PC-3 (cell line): ENCODE results near the gene ZNF488. TPM values are rescaled to one million over a fixed set of nuclear protein-coding genes. Genes with fewer than 3 reads are reported as not detected.

Source experiments
- ATAC-seq: fragments of 200-7000 bp; cut with Tn5 transposase; 2 replicates; pipeline ENCODE4 v1.9.1; 2020; ENCODE audit warnings: mild to moderate bottlenecking, moderate library complexity
- BruUV-seq: library from RNA; stranded (reverse); fragments of 400-500 nt; replicated peaks from 2 replicates; lab custom pipeline; 2021; lab: Mats Ljungman, UMichigan
- CTCF ChIA-PET: fragments of 300-600 bp; sonication (Branson Sonifier 250); formaldehyde crosslinking; loops from one replicate; lab custom pipeline; 2022; ENCODE audit warnings: antibody characterized with exemption; lab: Charles Lee
- POLR2A ChIA-PET: fragments of 300-600 bp; sonication (Branson Sonifier 250); formaldehyde crosslinking; loops from one replicate; lab custom pipeline; 2022; ENCODE audit warnings: antibody characterized with exemption; ENCODE audit not compliant: unreplicated experiment; lab: Charles Lee
- DNase-seq: peaks from one replicate; pipeline ENCODE4 v3.0.0-alpha.2; 2015
- H2AFZ ChIP-seq: fragments of 300-600 bp; sonication (generic); 2 replicates; pipeline ENCODE4 v1.6.0; 2016; ENCODE audit warnings: antibody characterized with exemption, low read length
- H3F3A ChIP-seq: fragments of 300-600 bp; sonication (generic); one replicate; pipeline ENCODE4 v1.6.0; 2017; ENCODE audit warnings: antibody characterized with exemption, low read length, control low read depth, mild to moderate bottlenecking; ENCODE audit not compliant: unreplicated experiment
- H3K27ac ChIP-seq: fragments of 300-600 bp; sonication (generic); 2 replicates; pipeline ENCODE4 v1.5.1; 2016; ENCODE audit warnings: mild to moderate bottlenecking, low read length
- H3K27me3 ChIP-seq: fragments of 300-600 bp; sonication (generic); 2 replicates; pipeline ENCODE4 v1.6.1; 2016; ENCODE audit warnings: low read length, mixed read lengths
- H3K36me3 ChIP-seq: fragments of 300-600 bp; sonication (generic); 2 replicates; pipeline ENCODE4 v1.6.1; 2016; ENCODE audit warnings: low read depth, mixed run types, low read length, mixed read lengths
- H3K4me1 ChIP-seq: fragments of 300-600 bp; sonication (generic); 2 replicates; pipeline ENCODE4 v1.5.1; 2016; ENCODE audit warnings: low read length; ENCODE audit not compliant: insufficient read depth
- H3K4me2 ChIP-seq: fragments of 300-600 bp; sonication (generic); 2 replicates; pipeline ENCODE4 v1.6.0; 2016; ENCODE audit warnings: low read length
- H3K4me3 ChIP-seq: fragments of 300-600 bp; sonication (generic); 2 replicates; pipeline ENCODE4 v1.5.1; 2016; ENCODE audit warnings: mild to moderate bottlenecking, low read length, mixed read lengths
- H3K79me2 ChIP-seq: fragments of 300-600 bp; sonication (generic); 2 replicates; pipeline ENCODE4 v1.6.1; 2017; ENCODE audit warnings: low read length, mixed read lengths
- H3K9ac ChIP-seq: fragments of 300-600 bp; sonication (generic); 2 replicates; pipeline ENCODE4 v1.6.0; 2016; ENCODE audit warnings: mild to moderate bottlenecking, low read length
- H3K9me2 ChIP-seq: fragments of 300-600 bp; sonication (generic); replicated peaks from 2 replicates; pipeline ENCODE4 v1.6.1; 2016; ENCODE audit warnings: mixed run types, low read length, mixed read lengths
- H3K9me3 ChIP-seq: fragments of 300-600 bp; sonication (generic); 2 replicates; pipeline ENCODE4 v1.6.1; 2016; ENCODE audit warnings: low read length, mixed read lengths
- H4K20me1 ChIP-seq: fragments of 300-600 bp; sonication (generic); 2 replicates; pipeline ENCODE4 v1.6.1; 2016; ENCODE audit warnings: low read length, mixed read lengths
- EZH2 ChIP-seq: fragments of 300-600 bp; sonication (generic); IDR thresholded peaks from one replicate; pipeline ENCODE4 v1.6.1; 2017; ENCODE audit warnings: antibody characterized with exemption, mild to moderate bottlenecking, low read length; ENCODE audit not compliant: unreplicated experiment
- EZH2phosphoT487 ChIP-seq: fragments of 300-600 bp; sonication (generic); IDR thresholded peaks from 2 replicates; pipeline ENCODE4 v1.6.1; 2018; ENCODE audit warnings: mild to moderate bottlenecking, antibody characterized with exemption, low read length, borderline replicate concordance
- intact Hi-C: fragments of 100-400 bp; cut with micrococcal nuclease; formaldehyde crosslinking; loops from 2 replicates; pipeline ENCODE4 v1.9.0; 2023
- total RNA-seq: library from RNA; depleted of rRNA; stranded (reverse); fragments of >200 nt; gene quantifications from 2 replicates; pipeline ENCODE4 v1.2.3, GENCODE V29; 2014
- TF ChIP-seq, protein P1 (sequence below): fragments of 300-600 bp; sonication (generic); conservative IDR thresholded peaks from 2 replicates; pipeline ENCODE4 v1.5.1; 2017; ENCODE audit warnings: antibody characterized with exemption, low read depth, mild to moderate bottlenecking, low read length

ZNF488 gene
- total RNA-seq, 1 experiment from 2014 or later, result 1.7 TPM

GRCh38 chr10:47350671-47351640, 33.1 kb downstream of the ZNF488 start:
- CTCF ChIA-PET, result interaction anchor here (0.6 kb wide), 1 partner anchor 206 kb away, joined by 4 read pairs; no protein-coding TSS in a partner anchor
- TF ChIP-seq EZH2phosphoT487 (no peak), EZH2 (no peak)
- TF ChIP-seq, protein P1, sequence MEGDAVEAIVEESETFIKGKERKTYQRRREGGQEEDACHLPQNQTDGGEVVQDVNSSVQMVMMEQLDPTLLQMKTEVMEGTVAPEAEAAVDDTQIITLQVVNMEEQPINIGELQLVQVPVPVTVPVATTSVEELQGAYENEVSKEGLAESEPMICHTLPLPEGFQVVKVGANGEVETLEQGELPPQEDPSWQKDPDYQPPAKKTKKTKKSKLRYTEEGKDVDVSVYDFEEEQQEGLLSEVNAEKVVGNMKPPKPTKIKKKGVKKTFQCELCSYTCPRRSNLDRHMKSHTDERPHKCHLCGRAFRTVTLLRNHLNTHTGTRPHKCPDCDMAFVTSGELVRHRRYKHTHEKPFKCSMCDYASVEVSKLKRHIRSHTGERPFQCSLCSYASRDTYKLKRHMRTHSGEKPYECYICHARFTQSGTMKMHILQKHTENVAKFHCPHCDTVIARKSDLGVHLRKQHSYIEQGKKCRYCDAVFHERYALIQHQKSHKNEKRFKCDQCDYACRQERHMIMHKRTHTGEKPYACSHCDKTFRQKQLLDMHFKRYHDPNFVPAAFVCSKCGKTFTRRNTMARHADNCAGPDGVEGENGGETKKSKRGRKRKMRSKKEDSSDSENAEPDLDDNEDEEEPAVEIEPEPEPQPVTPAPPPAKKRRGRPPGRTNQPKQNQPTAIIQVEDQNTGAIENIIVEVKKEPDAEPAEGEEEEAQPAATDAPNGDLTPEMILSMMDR, result no peak

GRCh38 chr10:47349941-47350371, 34.1 kb downstream of the ZNF488 start:
- Histone ChIP-seq H3K9ac (no peak overlapping the region), H3K4me3 (no peak overlapping the region), H3K79me2 (no peaks in the 10 kb centered on the region), H3K9me2 (no peaks in the 10 kb centered on the region), H3K27ac (no peak overlapping the region), H2AFZ (no peak overlapping the region), H3K27me3 (no peaks in the 10 kb centered on the region), H3K4me2 (no peak overlapping the region), H3K4me1 (no peaks in the 10 kb centered on the region), H3F3A (no peaks in the 10 kb centered on the region), H3K9me3 (no peaks in the 10 kb centered on the region), H4K20me1 (no peaks in the 10 kb centered on the region), H3K36me3 (no peaks in the 10 kb centered on the region)
- intact Hi-C loops, result no loop called here
- TF ChIP-seq, protein P1, result no peak
- TF ChIP-seq EZH2phosphoT487 (no peak), EZH2 (no peak)
- CTCF ChIA-PET, result no interaction called here
- DNase-seq, result no peak
- POLR2A ChIA-PET, result no interaction called here
- no TSS peak for BruUV-seq
- ATAC-seq, result no peak

More at GRCh38 chr10:47350671-47351640, 33.1 kb downstream of the ZNF488 start:
- Histone ChIP-seq H3K9me2 (no peaks in the 10 kb centered on the region), H4K20me1 (no peaks in the 10 kb centered on the region), H3K4me1 (no peaks in the 10 kb centered on the region), H3K4me2 (no peak overlapping the region), H3K4me3 (no peak overlapping the region), H3K27ac (no peak overlapping the region), H3K27me3 (no peaks in the 10 kb centered on the region), H3K9ac (no peak overlapping the region), H3K79me2 (no peaks in the 10 kb centered on the region), H2AFZ (no peak overlapping the region), H3K9me3 (no peaks in the 10 kb centered on the region), H3K36me3 (no peaks in the 10 kb centered on the region), H3F3A (no peaks in the 10 kb centered on the region)
- DNase-seq (no peak), ATAC-seq (no peak)
- intact Hi-C loops, result no loop called here
- BruUV-seq, result no TSS peak
- POLR2A ChIA-PET, result no interaction called here

GRCh38 chr10:47349516-47349915, 34.6 kb downstream of the ZNF488 start:
- Histone ChIP-seq H3K9me3 (no peaks in the 10 kb centered on the region), H2AFZ (no peak overlapping the region), H3K4me1 (no peaks in the 10 kb centered on the region), H3K4me2 (no peak overlapping the region), H4K20me1 (no peaks in the 10 kb centered on the region), H3K27ac (no peak overlapping the region), H3K4me3 (no peak overlapping the region), H3K9ac (no peak overlapping the region), H3K79me2 (no peaks in the 10 kb centered on the region), H3K27me3 (no peaks in the 10 kb centered on the region), H3K9me2 (no peaks in the 10 kb centered on the region), H3F3A (no peaks in the 10 kb centered on the region), H3K36me3 (no peaks in the 10 kb centered on the region)
- ATAC-seq (no peak), DNase-seq (no peak)
- BruUV-seq, result no TSS peak
- ChIA-PET CTCF (no interaction called here), POLR2A (no interaction called here)
- TF ChIP-seq EZH2, result no peak
- TF ChIP-seq, protein P1, result no peak
- TF ChIP-seq EZH2phosphoT487, result no peak
- intact Hi-C loops, result no loop called here
